ENCODE measurements around the gene HDDC3. TPM values are rescaled to one million over a fixed set of nuclear protein-coding genes. Genes with fewer than 3 reads are reported as not detected.

Gene HDDC3
- total RNA-seq, 1 experiment from 2014 or later = 5.3 TPM

GRCh38 chr15:90946538-90946937 lies 14.2 kb upstream of the HDDC3 start:
- ATAC-seq (no peak), DNase-seq (ENCODE audit: low read depth, low spot score) (no peak)
- intact Hi-C loops (cut with micrococcal nuclease; ENCODE audit: unreplicated experiment) (no loop called here), in situ Hi-C loops (cut with HindIII; ENCODE audit: low pct_unique_long_range_greater_than_20kb, low sequenced_read_pairs) (no loop called here)
- POLR2A ChIA-PET = no interaction called here
- CTCF ChIA-PET = interaction anchor here (0.6 kb wide), 2 partner anchors 10 to 86 kb away, joined by 3 to 5 read pairs; no protein-coding TSS in a partner anchor
- H3K4me3 ChIP-seq (ENCODE audit: low read depth in 2 of 2, low read length in 2 of 2) = no peak overlapping the region
- H3K27me3 ChIP-seq (ENCODE audit: control insufficient read depth, insufficient read depth, low read length) = no peaks in the 10 kb centered on the region
- peaks cover 4% of the 10 kb centered on the region; the same call in 1 of the 2 replicates for H3K36me3 ChIP-seq (ENCODE audit: control insufficient read depth, insufficient read depth, low read length)
- no peak overlapping the region for H3K27ac ChIP-seq (ENCODE audit: low read length)
- peaks cover 6% of the 10 kb centered on the region for H3K4me1 ChIP-seq (ENCODE audit: control insufficient read depth, insufficient read depth, low read length)
- no TSS peak for BruUV-seq (replicated peaks)
- H3K9me3 ChIP-seq (ENCODE audit: control insufficient read depth, insufficient read depth, low read depth, low read length) = no peaks in the 10 kb centered on the region
- no peak for TF ChIP-seq POLR2AphosphoS5 (IDR thresholded peaks at IDR 0.05; ENCODE audit: low read depth, low read length)
- TF ChIP-seq, protein P1, sequence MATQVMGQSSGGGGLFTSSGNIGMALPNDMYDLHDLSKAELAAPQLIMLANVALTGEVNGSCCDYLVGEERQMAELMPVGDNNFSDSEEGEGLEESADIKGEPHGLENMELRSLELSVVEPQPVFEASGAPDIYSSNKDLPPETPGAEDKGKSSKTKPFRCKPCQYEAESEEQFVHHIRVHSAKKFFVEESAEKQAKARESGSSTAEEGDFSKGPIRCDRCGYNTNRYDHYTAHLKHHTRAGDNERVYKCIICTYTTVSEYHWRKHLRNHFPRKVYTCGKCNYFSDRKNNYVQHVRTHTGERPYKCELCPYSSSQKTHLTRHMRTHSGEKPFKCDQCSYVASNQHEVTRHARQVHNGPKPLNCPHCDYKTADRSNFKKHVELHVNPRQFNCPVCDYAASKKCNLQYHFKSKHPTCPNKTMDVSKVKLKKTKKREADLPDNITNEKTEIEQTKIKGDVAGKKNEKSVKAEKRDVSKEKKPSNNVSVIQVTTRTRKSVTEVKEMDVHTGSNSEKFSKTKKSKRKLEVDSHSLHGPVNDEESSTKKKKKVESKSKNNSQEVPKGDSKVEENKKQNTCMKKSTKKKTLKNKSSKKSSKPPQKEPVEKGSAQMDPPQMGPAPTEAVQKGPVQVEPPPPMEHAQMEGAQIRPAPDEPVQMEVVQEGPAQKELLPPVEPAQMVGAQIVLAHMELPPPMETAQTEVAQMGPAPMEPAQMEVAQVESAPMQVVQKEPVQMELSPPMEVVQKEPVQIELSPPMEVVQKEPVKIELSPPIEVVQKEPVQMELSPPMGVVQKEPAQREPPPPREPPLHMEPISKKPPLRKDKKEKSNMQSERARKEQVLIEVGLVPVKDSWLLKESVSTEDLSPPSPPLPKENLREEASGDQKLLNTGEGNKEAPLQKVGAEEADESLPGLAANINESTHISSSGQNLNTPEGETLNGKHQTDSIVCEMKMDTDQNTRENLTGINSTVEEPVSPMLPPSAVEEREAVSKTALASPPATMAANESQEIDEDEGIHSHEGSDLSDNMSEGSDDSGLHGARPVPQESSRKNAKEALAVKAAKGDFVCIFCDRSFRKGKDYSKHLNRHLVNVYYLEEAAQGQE (IDR thresholded peaks at IDR 0.05; ENCODE audit: insufficient read depth in 1 of 2, low read depth in 2 of 2, low read length in 1 of 2) = no peak
- TF ChIP-seq CTCF (IDR thresholded peaks at IDR 0.05) = no peak
- no peak for TF ChIP-seq TCF7L2 (IDR thresholded peaks at IDR 0.05; ENCODE audit: low read depth, low read length)

DNA sequence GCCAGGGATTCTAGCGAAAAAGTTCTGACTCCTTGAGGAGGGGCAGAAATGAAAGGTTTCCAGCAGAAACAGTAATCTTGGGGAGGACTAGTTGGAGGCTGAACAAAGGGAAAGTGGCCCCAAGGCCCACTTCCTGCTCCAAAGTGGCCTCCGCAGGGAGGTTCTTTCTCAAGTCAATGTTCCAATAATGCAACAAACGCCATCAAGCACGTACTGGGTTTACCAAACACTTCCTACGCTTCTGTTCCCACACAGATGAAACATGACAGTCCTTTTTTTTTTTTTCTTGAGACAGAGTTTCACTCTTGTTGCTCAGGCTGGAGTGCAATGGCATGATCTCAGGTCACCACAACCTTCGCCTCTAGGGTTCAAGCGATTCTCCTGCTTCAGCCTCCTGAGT lies 12.7 kb upstream of the HDDC3 start:
- intact Hi-C loops (cut with micrococcal nuclease; ENCODE audit: unreplicated experiment) (no loop called here), in situ Hi-C loops (cut with HindIII; ENCODE audit: low pct_unique_long_range_greater_than_20kb, low sequenced_read_pairs) (no loop called here)
- BruUV-seq (replicated peaks) = no TSS peak
- ChIA-PET CTCF (interaction anchor here (0.6 kb wide), 1 partner anchor 290 kb away, joined by 3 read pairs; no protein-coding TSS in a partner anchor), POLR2A (no interaction called here)
- no peaks in the 10 kb centered on the region for H3K27me3 ChIP-seq (ENCODE audit: control insufficient read depth, insufficient read depth, low read length)
- DNase-seq (ENCODE audit: low read depth, low spot score) (no peak), ATAC-seq (no peak)
- no peaks in the 10 kb centered on the region for H3K9me3 ChIP-seq (ENCODE audit: control insufficient read depth, insufficient read depth, low read depth, low read length)
- H3K4me1 ChIP-seq (ENCODE audit: control insufficient read depth, insufficient read depth, low read length) = peaks cover 6% of the 10 kb centered on the region
- peaks cover under 1% of the 10 kb centered on the region; the same call in 1 of the 2 replicates for H3K36me3 ChIP-seq (ENCODE audit: control insufficient read depth, insufficient read depth, low read length)
- no peak overlapping the region for H3K27ac ChIP-seq (ENCODE audit: low read length)
- H3K4me3 ChIP-seq (ENCODE audit: low read depth in 2 of 2, low read length in 2 of 2) = no peak overlapping the region
- TF ChIP-seq, protein P1 (IDR thresholded peaks at IDR 0.05; ENCODE audit: insufficient read depth in 1 of 2, low read depth in 2 of 2, low read length in 1 of 2) = no peak
- TF ChIP-seq CTCF (IDR thresholded peaks at IDR 0.05) = no peak
- TF ChIP-seq SIN3A (IDR thresholded peaks at IDR 0.05; ENCODE audit: borderline replicate concordance, insufficient read depth, low read depth, low read length) = no peak
- no peak for TF ChIP-seq TCF7L2 (IDR thresholded peaks at IDR 0.05; ENCODE audit: low read depth, low read length)
- TF ChIP-seq POLR2AphosphoS5 (IDR thresholded peaks at IDR 0.05; ENCODE audit: low read depth, low read length) = no peak
